ENCODE results near the gene PACC1. TPM values are rescaled to one million over a fixed set of nuclear protein-coding genes. Genes with fewer than 3 reads are reported as not detected.

The PACC1 gene
- total and polyA plus RNA-seq, 2 donors (not counting 3 experiments of a cell fraction or from before 2014, with no cell fraction given), result 21.0 to 22.3 TPM

DNA sequence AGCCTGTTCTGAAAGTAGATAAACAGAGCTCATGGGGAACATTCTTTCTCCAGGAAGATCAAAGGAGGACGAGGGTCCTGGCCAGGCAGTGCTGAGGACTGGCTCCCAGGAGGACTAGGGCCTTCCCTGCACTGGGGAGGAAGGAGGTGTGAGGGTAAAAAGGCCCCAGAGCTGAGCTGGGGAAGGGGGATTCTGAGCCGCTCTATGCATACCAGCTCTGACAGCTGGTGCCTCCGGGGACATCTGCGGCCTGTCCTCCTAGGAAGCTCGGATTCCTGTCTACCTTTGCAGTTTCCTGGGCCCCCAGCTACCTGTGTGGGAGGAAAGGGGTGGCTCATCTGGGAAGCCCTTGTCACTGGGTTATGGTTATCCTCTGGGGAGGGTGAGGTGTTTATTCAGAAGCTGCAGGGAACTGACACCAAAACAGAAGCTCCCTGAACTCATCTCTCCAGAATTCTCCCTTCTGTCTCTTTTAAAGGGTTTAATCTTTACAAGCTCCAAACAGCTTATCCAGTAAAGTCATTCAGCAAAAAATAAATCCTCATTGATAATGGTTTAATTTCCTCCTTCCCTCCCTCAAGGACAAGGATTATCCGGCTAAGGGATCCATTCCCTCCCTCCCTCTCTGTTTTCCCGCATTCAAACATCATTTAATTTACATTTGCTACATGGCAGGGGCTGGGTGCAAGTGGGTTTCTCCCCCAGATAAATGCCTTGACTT lies 49.0 kb upstream of the PACC1 start:
- intact Hi-C loops (cut with micrococcal nuclease), result no loop called here
- Histone ChIP-seq H3K9me3 (replicated peaks; ENCODE audit: control insufficient read depth, insufficient read depth, low read length) (no peaks in the 10 kb centered on the region), H4K20me1 (replicated peaks; ENCODE audit: control insufficient read depth, extremely low read depth, insufficient read depth, low read length) (no peaks in the 10 kb centered on the region), H3K27ac (ENCODE audit: insufficient read depth, low read depth, low read length) (no peak overlapping the region), H2AFZ (ENCODE audit: low read depth, low read length) (no peak overlapping the region), H3K79me2 (ENCODE audit: control insufficient read depth, insufficient read depth, low read length) (no peaks in the 10 kb centered on the region), H3K4me2 (ENCODE audit: insufficient read depth, low read length) (no peak overlapping the region), H3K4me1 (ENCODE audit: control insufficient read depth, extremely low read depth, insufficient read depth, low read length) (no peaks in the 10 kb centered on the region), H3K9me1 (replicated peaks; ENCODE audit: control insufficient read depth, extremely low read depth, insufficient read depth, low read length) (no peaks in the 10 kb centered on the region), H3K9ac (replicated peaks; ENCODE audit: extremely low read depth, insufficient read depth, low read length) (no peak overlapping the region), H3K36me3 (ENCODE audit: control insufficient read depth in 2 of 2, extremely low read depth in 1 of 2, insufficient read depth in 2 of 2, low read length in 2 of 2) (no peaks in the 10 kb centered on the region), H3K27me3 (ENCODE audit: control insufficient read depth in 2 of 2, insufficient read depth in 2 of 2, low read length in 2 of 2) (peaks cover 0 to 4% of the 10 kb centered on the region in 2 experiments), H3K4me3 (replicated peaks in 1 of 3; ENCODE audit: insufficient read depth in 1 of 3, low read depth in 1 of 3, low read length in 3 of 3) (no peak overlapping the region)
- TF ChIP-seq, protein P1, sequence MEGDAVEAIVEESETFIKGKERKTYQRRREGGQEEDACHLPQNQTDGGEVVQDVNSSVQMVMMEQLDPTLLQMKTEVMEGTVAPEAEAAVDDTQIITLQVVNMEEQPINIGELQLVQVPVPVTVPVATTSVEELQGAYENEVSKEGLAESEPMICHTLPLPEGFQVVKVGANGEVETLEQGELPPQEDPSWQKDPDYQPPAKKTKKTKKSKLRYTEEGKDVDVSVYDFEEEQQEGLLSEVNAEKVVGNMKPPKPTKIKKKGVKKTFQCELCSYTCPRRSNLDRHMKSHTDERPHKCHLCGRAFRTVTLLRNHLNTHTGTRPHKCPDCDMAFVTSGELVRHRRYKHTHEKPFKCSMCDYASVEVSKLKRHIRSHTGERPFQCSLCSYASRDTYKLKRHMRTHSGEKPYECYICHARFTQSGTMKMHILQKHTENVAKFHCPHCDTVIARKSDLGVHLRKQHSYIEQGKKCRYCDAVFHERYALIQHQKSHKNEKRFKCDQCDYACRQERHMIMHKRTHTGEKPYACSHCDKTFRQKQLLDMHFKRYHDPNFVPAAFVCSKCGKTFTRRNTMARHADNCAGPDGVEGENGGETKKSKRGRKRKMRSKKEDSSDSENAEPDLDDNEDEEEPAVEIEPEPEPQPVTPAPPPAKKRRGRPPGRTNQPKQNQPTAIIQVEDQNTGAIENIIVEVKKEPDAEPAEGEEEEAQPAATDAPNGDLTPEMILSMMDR (IDR thresholded peaks at IDR 0.05; ENCODE audit: extremely low read depth in 1 of 2, insufficient read depth in 1 of 2, low read depth in 1 of 2, low read length in 2 of 2), result no peak
- FAIRE-seq (no peak), DNase-seq (ENCODE audit: low read depth, low spot score) (no peak)
- ChIA-PET POLR2A (interaction anchor here (0.5 kb wide), 1 partner anchor 146 kb away, joined by 4 read pairs; no protein-coding TSS in a partner anchor), CTCF (interaction anchor here (0.8 to 4.2 kb wide), 7 partner anchors 7 to 783 kb away, joined by 3 to 45 read pairs (median 3); no protein-coding TSS in a partner anchor)
- dilution Hi-C loops (cut with MboI; ENCODE audit: extremely low pct_ligation_motif_present, low sequenced_read_pairs), result no loop called here
- no TSS peak for BruUV-seq (replicated peaks)

DNA sequence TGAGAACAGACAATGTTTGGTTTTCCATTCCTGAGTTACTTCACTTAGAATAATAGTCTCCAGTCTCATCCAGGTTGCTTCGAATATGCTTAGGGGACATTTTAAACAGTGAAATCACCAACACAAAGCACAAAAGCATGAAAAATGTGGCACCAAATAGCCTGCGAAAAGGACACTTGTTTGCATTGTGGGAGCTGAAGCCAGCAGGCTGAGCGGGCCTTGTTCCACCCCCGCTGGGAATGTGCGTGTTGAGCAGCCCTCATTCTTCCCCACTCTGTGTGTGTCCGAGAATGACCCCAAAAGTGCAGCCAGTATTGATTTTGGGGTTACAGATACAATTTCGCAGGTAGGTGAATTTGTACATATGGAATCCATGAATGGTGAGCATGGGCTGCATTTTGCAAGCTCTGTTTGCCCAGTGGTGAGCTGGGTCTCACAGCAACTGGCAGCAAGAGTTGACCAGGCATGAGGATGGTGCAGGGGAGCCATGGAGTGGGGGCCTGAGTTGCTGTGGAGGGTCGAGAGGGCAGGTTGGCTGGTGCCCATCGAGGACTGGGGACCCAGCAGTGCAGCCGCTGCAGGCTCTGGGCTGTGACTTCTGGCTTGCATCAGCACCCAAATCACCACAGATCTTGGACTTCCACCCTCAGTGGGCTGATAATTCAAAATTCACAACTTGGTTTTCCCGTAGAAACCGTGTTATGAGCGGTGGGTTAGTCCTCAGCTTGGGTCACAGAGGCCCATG lies 47.4 kb upstream of the PACC1 start:
- DNase-seq (ENCODE audit: low read depth, low spot score) (no peak), FAIRE-seq (no peak)
- Histone ChIP-seq H3K9ac (replicated peaks; ENCODE audit: extremely low read depth, insufficient read depth, low read length) (no peak overlapping the region), H3K27me3 (ENCODE audit: control insufficient read depth in 2 of 2, insufficient read depth in 2 of 2, low read length in 2 of 2) (peaks cover 0 to 5% of the 10 kb centered on the region in 2 experiments), H3K79me2 (ENCODE audit: control insufficient read depth, insufficient read depth, low read length) (no peaks in the 10 kb centered on the region), H3K27ac (ENCODE audit: insufficient read depth, low read depth, low read length) (no peak overlapping the region), H2AFZ (ENCODE audit: low read depth, low read length) (no peak overlapping the region), H4K20me1 (replicated peaks; ENCODE audit: control insufficient read depth, extremely low read depth, insufficient read depth, low read length) (no peaks in the 10 kb centered on the region), H3K4me1 (ENCODE audit: control insufficient read depth, extremely low read depth, insufficient read depth, low read length) (no peaks in the 10 kb centered on the region), H3K9me3 (replicated peaks; ENCODE audit: control insufficient read depth, insufficient read depth, low read length) (no peaks in the 10 kb centered on the region), H3K4me3 (replicated peaks in 1 of 3; ENCODE audit: insufficient read depth in 1 of 3, low read depth in 1 of 3, low read length in 3 of 3) (no peak overlapping the region), H3K4me2 (ENCODE audit: insufficient read depth, low read length) (no peak overlapping the region), H3K9me1 (replicated peaks; ENCODE audit: control insufficient read depth, extremely low read depth, insufficient read depth, low read length) (no peaks in the 10 kb centered on the region), H3K36me3 (ENCODE audit: control insufficient read depth in 2 of 2, extremely low read depth in 1 of 2, insufficient read depth in 2 of 2, low read length in 2 of 2) (no peaks in the 10 kb centered on the region)
- ChIA-PET CTCF (interaction anchor here (1.1 to 1.6 kb wide), 2 partner anchors 15 to 16 kb away, joined by 3 read pairs; no protein-coding TSS in a partner anchor), POLR2A (interaction anchor here (0.6 kb wide), 1 partner anchor 798 kb away, joined by 6 read pairs; no protein-coding TSS in a partner anchor)
- no TSS peak for BruUV-seq (replicated peaks)
- dilution Hi-C loops (cut with MboI; ENCODE audit: extremely low pct_ligation_motif_present, low sequenced_read_pairs), result no loop called here
- TF ChIP-seq EZH2 (IDR thresholded peaks at IDR 0.05; ENCODE audit: borderline replicate concordance, low read depth, low read length, severe bottlenecking) (no peak), JUN (IDR thresholded peaks at IDR 0.05; ENCODE audit: borderline replicate concordance, insufficient read depth, insufficient read length, low read depth) (no peak), GATA2 (IDR thresholded peaks at IDR 0.05; ENCODE audit: insufficient read depth, insufficient read length, low read depth, low read length) (no peak), FOS (IDR thresholded peaks at IDR 0.05; ENCODE audit: borderline replicate concordance, insufficient read depth, low read length) (no peak), POLR2A (IDR thresholded peaks at IDR 0.05; ENCODE audit: low read depth, low read length) (no peak), POLR2AphosphoS5 (IDR thresholded peaks at IDR 0.05; ENCODE audit: insufficient read depth, low read depth, low read length) (no peak), MYC (IDR thresholded peaks at IDR 0.05; ENCODE audit: low read depth, low read length) (no peak)
- TF ChIP-seq, protein P1 (IDR thresholded peaks at IDR 0.05; ENCODE audit: extremely low read depth in 1 of 2, insufficient read depth in 1 of 2, low read depth in 1 of 2, low read length in 2 of 2), result no peak
- TF ChIP-seq, protein P2, sequence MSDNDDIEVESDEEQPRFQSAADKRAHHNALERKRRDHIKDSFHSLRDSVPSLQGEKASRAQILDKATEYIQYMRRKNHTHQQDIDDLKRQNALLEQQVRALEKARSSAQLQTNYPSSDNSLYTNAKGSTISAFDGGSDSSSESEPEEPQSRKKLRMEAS (IDR thresholded peaks at IDR 0.05; ENCODE audit: insufficient read depth, insufficient read length), result no peak
- intact Hi-C loops (cut with micrococcal nuclease), result no loop called here
